ENCODE measurements around the gene CDCA5.
A peak's percentile ranks its signal among the peaks of the same experiment; 100 is the strongest.

CDCA5 gene

GRCh38 chr11:65104628-65105027 lies 20.8 kb upstream of the CDCA5 start:
- no peak for DNase-seq

DNA sequence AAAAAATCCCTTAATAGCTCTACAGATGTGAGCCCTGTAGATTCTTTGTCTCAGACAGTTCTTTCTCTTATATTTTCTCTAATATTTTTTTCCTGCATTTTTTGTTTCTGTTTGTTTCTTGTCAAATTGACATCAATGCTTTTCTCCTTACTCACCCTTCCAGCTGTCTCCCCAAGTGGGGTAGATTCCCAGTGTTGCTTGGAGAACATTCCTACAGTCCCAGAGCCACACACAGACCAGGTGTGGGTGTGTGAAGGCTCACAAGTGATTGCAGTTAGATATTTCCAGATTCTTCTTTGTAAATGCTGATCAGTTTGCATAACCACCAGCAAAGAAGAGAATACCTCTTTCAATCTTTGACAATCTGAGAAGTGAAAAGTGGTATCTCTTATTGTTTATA lies 19.6 kb upstream of the CDCA5 start:
- DNase-seq: no peak

- DNase-seq: no peak
These were observed 18.6 kb upstream of the CDCA5 start for GRCh38 chr11:65102142-65103095.

GRCh38 chr11:65100674-65101350 lies 17.0 kb upstream of the CDCA5 start:
- no peak for DNase-seq

GRCh38 chr11:65096926-65097325 lies 13.1 kb upstream of the CDCA5 start:
- DNase-seq: no peak

- DNase-seq: peak; percentile 92
These were observed 12.3 kb upstream of the CDCA5 start, which contains the start of gene VPS51 for GRCh38 chr11:65095974-65096806. Gene VPS51 (plus strand): TSS chr11:65096214. CDS start chr11:65096251, 37 bp downstream.

DNA sequence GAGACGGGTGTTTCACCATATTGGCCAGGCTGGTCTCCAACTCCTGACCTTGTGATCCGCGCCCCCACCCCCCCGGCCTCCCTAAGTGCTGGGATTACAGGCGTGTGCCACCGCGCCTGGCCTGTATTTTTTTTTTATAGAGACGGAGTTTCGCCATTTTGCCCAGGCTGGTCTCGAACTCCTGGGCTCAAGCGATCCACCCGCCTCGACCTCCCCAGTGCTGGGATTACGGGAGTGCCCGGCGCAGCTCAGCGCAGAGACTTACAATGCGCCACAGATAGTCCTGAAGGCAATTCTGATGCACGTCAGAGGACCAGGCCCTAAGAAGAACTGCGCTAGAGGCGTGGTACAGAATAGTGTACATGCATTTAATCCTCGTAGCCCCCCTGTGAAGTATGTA lies 11.6 kb upstream of the CDCA5 start:
- DNase-seq: no peak

DNA sequence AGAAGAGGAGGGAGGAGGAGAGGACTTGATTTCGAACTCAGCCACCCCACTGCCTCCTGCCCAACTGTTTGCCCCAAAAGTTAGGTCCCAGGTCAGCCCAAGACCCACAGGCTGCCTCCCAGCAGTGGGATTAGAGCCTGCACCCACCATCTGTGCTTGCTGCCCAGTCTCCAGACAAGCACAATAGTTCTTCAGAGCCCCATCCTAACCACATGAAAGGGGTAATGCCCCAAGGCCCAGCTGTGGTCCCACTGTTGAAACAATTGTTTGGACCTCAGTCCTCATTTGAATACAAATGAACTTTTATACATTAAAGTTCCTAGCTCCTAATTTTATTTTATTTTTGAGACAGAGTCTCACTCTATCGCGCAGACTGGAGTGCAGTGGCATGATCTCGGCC lies 6.8 kb upstream of the CDCA5 start:
- DNase-seq: no peak

DNA sequence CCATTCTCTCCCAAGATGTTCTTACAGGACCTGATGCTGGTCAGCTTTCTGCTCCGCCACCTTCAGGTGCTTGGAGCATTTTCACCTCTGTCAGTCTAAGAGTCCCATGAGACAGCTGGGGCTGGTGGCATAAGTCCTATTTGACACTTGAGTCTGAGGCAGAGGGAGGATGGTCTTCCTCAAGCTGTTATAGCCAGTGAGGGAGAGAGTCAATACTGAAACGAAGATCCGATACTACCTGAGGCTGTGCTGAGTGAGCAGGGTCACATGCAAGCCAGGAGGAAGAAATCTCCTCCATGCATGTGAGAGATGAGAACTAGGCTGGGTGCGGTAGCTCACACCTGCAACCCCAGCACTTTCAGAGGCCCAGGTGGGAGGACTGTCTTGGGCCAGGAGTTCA lies 5.8 kb upstream of the CDCA5 start:
- no peak for DNase-seq

GRCh38 chr11:65087827-65088226 lies 4.0 kb upstream of the CDCA5 start:
- DNase-seq: no peak

GRCh38 chr11:65087216-65087615 lies 3.4 kb upstream of the CDCA5 start:
- no peak for DNase-seq

- no peak for DNase-seq
These were observed 3.0 kb upstream of the CDCA5 start for GRCh38 chr11:65086809-65087208.

DNA sequence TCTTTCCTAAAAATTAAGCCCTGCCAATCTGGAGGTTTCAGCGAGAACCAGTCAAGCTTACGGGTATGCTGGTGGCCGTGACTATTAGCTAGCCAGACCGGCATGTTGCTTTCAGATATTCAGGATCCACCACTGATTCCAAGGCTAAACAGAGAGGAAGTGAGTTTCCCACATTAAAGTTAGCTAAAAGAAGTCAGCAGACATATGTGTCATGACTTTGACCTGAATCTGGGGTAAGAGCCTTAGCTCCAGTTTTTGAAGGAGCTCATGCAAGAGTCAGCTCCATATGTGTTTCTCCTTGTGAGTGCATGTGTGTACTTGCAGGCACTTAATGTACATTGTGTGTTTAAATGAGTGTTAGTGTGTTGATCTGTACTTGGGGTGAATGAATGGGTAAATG lies 1.6 kb upstream of the CDCA5 start:
- no peak for DNase-seq

- DNase-seq: no peak
These were observed 947 bp upstream of the CDCA5 start for GRCh38 chr11:65084598-65085375.

DNA sequence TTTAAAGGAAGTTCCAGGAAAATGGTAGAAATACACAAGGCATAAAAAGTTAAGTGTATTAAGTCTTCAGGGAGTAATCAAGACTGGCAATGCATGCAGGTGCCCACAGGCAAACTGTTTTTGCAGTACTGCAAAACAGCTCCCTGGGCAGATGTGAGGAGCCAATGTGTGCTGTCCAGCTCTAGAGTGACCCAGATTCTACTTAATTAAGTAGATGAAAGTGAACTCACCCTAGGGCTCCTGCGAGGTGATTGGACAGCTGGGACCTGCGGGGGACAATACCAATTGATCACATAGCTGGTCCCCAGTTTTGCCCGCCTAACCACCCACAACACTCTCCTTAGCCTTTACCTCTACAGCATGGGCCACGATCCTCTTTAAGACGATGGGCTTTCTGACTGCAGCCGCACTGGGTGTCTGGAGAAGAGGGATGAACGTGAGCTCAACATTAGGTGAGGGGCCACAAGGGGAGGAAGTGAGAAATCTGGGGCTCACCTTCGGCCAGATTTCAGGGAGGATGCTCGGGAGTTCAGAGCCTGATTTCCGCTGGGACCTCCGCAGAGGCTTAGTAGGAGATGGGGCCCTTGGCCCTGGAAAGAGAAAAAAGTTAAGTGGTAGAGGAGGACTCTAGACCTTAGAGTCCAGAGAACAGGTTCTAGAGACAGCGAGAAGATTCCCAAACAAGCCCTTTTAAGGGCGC lies 556 bp downstream of the CDCA5 start:
- no peak for DNase-seq

DNA sequence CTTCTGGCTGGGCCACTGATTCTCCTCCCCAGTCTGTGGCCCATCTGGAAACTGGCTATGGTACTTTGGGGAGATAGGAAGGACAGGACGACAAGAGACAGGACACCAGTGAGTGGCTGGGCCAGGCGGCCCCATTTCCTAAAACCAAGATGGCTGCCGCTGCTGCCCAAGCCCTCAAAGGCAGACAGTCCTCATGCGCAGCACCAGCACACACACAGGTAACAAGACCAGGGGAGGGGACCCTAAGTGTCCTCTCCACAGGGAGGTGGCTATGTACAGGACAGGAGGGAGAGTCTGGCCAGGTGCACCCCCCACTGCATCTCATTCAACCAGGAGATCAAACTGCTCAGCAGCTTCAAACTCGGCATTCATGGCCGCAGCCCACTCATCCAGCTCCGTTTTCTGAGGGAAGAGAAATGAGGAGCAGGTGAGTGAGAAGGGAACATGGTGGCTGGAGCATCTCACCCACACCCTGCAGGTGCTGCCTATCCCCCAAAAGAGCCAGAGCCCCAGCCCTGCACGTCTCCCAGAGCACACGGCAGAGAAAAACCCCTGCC lies 5.0 kb downstream of the CDCA5 start:
- no peak for DNase-seq

DNA sequence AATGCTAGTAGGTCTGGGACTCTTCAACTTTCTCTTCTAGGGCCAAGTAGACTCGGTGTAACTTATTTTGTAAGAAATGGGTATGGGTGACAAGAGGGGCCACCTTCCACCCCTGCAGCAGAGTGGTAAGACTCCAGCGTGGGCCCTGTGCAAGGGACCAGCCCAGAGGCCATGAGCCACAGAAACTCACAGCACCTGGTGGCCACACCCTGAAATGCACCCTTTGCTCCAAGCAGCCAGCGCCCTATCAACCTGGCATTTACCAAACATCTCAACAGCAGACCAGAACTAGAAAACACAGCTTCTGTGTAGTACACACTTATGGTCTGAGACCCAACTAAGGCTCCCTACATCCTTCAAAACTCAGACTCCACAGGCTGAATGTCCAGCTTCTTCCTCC lies 5.7 kb downstream of the CDCA5 start:
- DNase-seq: no peak

- DNase-seq: no peak
These were observed 6.4 kb downstream of the CDCA5 start for GRCh38 chr11:65077451-65077850.

DNA sequence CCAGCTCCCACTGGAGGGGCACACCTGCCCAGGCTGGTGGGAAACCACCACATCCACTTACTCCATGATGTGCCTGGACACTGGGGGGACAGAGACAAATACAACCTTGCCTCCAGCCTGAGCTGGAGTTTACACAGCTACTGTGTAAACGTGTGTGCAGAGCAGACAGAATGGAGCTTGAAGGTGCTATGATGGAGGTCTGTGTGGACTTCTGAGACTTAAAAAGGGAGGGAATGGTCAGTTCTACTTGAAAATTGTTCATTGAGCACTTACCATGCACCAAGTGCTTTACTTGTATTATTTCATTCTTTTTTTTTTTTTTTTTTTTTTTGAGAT lies 11.2 kb downstream of the CDCA5 start:
- no peak for DNase-seq

DNA sequence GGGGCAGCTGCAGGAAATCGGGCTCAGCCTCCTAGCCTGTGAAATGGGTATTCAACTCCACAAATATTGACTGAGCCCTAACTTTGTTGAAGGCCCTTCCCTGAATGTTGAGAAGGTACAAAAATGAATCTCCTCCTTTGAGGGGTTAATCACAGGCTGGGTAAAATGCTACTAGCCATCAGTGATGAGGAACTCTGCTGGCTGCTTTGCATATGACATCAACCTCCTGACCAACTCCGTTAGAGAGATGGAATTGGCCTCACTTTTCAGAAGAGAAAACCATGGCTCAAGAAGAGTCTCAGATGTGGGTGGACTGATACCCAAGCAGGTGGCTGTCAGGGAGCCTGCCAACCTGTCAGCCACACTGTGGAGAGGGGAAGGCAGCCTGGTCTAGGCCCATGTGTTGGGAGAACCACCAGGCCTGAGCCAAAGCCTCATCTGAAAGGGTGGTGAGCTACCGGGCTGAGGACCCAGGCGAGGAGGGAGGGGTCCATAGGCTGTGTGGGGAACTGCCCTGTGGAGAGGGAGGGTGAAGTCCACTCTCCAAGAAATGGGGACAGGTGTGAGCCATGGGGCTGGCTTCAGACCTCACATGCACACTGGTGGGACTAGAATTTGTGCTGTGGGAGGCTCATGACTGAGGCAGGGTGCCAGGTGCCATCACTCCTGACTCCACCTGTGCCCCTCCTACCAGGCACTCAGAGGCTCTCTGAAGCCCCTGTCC lies 11.8 kb downstream of the CDCA5 start:
- DNase-seq: no peak

DNA sequence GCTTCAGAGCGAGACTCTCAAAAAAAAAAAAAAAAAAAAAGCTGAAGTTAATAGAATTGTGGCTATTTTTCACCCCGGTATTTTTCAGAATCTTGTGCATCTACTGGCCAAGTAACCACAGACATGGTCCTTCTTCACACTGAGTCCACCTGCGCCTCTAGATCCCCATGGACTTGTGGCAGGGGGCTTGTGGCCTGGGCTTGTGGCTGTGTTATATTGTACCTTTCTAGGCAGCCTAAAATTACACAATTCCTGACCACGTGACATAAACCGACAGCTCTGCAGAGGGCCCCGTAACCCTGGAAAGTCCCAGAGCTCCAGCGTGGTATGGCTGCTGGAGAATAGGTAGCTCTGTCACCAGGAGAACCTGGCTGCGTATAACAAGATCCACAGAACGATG lies 14.6 kb downstream of the CDCA5 start:
- DNase-seq: no peak

Data from fibroblast of skin of scalp (primary cell).